ENCODE data around the gene ISYNA1. TPM values are rescaled to one million over a fixed set of nuclear protein-coding genes. Genes with fewer than 3 reads are reported as not detected.
A peak's percentile ranks its signal among the peaks of the same experiment; 100 is the strongest.

Gene ISYNA1
- total and polyA plus RNA-seq, 2 experiments from 2014 or later = 191 to 208 TPM

DNA sequence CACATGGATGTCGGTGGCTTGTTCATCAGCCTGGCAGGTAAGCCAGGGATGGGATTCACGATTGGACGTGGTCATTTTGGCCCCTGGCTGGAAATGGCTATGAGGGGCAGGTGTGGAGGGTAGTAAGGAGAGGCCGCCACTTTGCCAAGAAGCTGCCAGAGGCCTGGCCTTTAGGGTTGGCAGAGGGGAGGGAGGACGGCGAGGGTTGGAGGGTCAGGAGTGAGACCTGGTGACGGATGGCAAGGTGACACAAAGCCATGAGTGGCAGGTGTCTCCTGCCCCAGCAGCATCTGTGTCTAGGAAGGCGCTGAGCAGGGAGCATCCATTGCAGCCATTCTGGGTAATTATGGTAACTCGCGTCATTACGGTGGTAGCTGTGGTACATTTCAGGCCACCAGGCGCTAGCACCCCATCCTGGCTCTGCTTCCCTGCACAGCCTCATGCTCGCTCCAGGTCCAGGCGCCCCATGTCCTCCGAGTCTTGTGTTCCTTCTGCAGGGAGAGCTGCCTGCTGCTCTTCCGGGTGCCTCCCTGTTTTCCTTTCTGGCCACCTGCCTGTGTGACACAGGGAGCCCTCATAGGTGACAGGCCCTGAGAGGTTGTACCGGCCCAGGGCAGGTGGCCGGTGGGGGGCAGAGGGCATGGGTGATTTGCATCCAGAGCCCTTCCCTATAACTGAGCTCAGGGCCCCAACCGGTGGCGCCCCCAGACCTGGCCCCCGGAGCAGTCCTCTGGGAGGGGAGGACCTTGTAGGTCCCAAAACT, 14.5 kb downstream of the ISYNA1 start:
- H3K9me2 ChIP-seq (ENCODE audit: insufficient read depth) = no peaks in the 10 kb centered on the region
- H3K36me3 Mint-ChIP-seq (ENCODE audit: low read depth) = no peaks in the 10 kb centered on the region
- peaks cover 30% of the 10 kb centered on the region for H3K27me3 Mint-ChIP-seq (ENCODE audit: insufficient read depth, low read depth, poor library complexity)
- ATAC-seq = no peak
- H3K4me3 Mint-ChIP-seq = peak overlapping the region; percentile 24; the same call in 1 of the 3 replicates
- H3K4me1 Mint-ChIP-seq = peaks cover 32% of the 10 kb centered on the region
- TF ChIP-seq, protein P1, sequence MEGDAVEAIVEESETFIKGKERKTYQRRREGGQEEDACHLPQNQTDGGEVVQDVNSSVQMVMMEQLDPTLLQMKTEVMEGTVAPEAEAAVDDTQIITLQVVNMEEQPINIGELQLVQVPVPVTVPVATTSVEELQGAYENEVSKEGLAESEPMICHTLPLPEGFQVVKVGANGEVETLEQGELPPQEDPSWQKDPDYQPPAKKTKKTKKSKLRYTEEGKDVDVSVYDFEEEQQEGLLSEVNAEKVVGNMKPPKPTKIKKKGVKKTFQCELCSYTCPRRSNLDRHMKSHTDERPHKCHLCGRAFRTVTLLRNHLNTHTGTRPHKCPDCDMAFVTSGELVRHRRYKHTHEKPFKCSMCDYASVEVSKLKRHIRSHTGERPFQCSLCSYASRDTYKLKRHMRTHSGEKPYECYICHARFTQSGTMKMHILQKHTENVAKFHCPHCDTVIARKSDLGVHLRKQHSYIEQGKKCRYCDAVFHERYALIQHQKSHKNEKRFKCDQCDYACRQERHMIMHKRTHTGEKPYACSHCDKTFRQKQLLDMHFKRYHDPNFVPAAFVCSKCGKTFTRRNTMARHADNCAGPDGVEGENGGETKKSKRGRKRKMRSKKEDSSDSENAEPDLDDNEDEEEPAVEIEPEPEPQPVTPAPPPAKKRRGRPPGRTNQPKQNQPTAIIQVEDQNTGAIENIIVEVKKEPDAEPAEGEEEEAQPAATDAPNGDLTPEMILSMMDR (conservative IDR thresholded peaks at IDR 0.05; ENCODE audit: low read depth in 2 of 2) = no peak
- no peak for TF ChIP-seq CREB1 (CRISPR knock-in tag; IDR thresholded peaks at IDR 0.05; ENCODE audit: low read depth)
- TF ChIP-seq EZH2phosphoT487 (IDR thresholded peaks at IDR 0.05; ENCODE audit: unreplicated experiment) = no peak
- no peak for TF ChIP-seq JUNB (IDR thresholded peaks at IDR 0.05; ENCODE audit: unreplicated experiment)
- no peak for TF ChIP-seq ZNF114 (CRISPR knock-in tag; IDR thresholded peaks at IDR 0.05)
- TF ChIP-seq, protein P2, sequence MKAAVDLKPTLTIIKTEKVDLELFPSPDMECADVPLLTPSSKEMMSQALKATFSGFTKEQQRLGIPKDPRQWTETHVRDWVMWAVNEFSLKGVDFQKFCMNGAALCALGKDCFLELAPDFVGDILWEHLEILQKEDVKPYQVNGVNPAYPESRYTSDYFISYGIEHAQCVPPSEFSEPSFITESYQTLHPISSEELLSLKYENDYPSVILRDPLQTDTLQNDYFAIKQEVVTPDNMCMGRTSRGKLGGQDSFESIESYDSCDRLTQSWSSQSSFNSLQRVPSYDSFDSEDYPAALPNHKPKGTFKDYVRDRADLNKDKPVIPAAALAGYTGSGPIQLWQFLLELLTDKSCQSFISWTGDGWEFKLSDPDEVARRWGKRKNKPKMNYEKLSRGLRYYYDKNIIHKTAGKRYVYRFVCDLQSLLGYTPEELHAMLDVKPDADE (IDR thresholded peaks at IDR 0.05) = no peak
- TF ChIP-seq, protein P3, sequence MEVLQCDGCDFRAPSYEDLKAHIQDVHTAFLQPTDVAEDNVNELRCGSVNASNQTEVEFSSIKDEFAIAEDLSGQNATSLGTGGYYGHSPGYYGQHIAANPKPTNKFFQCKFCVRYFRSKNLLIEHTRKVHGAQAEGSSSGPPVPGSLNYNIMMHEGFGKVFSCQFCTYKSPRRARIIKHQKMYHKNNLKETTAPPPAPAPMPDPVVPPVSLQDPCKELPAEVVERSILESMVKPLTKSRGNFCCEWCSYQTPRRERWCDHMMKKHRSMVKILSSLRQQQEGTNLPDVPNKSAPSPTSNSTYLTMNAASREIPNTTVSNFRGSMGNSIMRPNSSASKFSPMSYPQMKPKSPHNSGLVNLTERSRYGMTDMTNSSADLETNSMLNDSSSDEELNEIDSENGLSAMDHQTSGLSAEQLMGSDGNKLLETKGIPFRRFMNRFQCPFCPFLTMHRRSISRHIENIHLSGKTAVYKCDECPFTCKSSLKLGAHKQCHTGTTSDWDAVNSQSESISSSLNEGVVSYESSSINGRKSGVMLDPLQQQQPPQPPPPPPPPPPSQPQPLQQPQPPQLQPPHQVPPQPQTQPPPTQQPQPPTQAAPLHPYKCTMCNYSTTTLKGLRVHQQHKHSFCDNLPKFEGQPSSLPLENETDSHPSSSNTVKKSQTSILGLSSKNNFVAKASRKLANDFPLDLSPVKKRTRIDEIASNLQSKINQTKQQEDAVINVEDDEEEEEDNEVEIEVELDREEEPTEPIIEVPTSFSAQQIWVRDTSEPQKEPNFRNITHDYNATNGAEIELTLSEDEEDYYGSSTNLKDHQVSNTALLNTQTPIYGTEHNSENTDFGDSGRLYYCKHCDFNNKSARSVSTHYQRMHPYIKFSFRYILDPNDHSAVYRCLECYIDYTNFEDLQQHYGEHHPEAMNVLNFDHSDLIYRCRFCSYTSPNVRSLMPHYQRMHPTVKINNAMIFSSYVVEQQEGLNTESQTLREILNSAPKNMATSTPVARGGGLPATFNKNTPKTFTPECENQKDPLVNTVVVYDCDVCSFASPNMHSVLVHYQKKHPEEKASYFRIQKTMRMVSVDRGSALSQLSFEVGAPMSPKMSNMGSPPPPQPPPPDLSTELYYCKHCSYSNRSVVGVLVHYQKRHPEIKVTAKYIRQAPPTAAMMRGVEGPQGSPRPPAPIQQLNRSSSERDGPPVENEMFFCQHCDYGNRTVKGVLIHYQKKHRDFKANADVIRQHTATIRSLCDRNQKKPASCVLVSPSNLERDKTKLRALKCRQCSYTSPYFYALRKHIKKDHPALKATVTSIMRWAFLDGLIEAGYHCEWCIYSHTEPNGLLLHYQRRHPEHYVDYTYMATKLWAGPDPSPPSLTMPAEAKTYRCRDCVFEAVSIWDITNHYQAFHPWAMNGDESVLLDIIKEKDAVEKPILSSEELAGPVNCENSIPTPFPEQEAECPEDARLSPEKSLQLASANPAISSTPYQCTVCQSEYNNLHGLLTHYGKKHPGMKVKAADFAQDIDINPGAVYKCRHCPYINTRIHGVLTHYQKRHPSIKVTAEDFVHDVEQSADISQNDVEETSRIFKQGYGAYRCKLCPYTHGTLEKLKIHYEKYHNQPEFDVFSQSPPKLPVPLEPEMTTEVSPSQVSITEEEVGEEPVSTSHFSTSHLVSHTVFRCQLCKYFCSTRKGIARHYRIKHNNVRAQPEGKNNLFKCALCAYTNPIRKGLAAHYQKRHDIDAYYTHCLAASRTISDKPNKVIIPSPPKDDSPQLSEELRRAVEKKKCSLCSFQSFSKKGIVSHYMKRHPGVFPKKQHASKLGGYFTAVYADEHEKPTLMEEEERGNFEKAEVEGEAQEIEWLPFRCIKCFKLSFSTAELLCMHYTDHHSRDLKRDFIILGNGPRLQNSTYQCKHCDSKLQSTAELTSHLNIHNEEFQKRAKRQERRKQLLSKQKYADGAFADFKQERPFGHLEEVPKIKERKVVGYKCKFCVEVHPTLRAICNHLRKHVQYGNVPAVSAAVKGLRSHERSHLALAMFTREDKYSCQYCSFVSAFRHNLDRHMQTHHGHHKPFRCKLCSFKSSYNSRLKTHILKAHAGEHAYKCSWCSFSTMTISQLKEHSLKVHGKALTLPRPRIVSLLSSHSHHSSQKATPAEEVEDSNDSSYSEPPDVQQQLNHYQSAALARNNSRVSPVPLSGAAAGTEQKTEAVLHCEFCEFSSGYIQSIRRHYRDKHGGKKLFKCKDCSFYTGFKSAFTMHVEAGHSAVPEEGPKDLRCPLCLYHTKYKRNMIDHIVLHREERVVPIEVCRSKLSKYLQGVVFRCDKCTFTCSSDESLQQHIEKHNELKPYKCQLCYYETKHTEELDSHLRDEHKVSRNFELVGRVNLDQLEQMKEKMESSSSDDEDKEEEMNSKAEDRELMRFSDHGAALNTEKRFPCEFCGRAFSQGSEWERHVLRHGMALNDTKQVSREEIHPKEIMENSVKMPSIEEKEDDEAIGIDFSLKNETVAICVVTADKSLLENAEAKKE (CRISPR knock-in tag; IDR thresholded peaks at IDR 0.05) = no peak
- no peak for TF ChIP-seq STAT1 (IDR thresholded peaks at IDR 0.05; ENCODE audit: unreplicated experiment)
- TF ChIP-seq POLR2AphosphoS5 (IDR thresholded peaks at IDR 0.05; ENCODE audit: low read depth) = no peak
- no peak for TF ChIP-seq ZNF331 (CRISPR knock-in tag; IDR thresholded peaks at IDR 0.05; ENCODE audit: low read depth)
- TF ChIP-seq EZH2 (IDR thresholded peaks at IDR 0.05; ENCODE audit: low read depth, unreplicated experiment) = no peak
- no peak for TF ChIP-seq NANOG (IDR thresholded peaks at IDR 0.05; ENCODE audit: borderline replicate concordance)
- TF ChIP-seq, protein P4, sequence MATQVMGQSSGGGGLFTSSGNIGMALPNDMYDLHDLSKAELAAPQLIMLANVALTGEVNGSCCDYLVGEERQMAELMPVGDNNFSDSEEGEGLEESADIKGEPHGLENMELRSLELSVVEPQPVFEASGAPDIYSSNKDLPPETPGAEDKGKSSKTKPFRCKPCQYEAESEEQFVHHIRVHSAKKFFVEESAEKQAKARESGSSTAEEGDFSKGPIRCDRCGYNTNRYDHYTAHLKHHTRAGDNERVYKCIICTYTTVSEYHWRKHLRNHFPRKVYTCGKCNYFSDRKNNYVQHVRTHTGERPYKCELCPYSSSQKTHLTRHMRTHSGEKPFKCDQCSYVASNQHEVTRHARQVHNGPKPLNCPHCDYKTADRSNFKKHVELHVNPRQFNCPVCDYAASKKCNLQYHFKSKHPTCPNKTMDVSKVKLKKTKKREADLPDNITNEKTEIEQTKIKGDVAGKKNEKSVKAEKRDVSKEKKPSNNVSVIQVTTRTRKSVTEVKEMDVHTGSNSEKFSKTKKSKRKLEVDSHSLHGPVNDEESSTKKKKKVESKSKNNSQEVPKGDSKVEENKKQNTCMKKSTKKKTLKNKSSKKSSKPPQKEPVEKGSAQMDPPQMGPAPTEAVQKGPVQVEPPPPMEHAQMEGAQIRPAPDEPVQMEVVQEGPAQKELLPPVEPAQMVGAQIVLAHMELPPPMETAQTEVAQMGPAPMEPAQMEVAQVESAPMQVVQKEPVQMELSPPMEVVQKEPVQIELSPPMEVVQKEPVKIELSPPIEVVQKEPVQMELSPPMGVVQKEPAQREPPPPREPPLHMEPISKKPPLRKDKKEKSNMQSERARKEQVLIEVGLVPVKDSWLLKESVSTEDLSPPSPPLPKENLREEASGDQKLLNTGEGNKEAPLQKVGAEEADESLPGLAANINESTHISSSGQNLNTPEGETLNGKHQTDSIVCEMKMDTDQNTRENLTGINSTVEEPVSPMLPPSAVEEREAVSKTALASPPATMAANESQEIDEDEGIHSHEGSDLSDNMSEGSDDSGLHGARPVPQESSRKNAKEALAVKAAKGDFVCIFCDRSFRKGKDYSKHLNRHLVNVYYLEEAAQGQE (IDR thresholded peaks at IDR 0.05; ENCODE audit: unreplicated experiment) = no peak
- H3K27ac ChIP-seq (ENCODE audit: low read depth) = no peak overlapping the region
- peaks cover 10% of the 10 kb centered on the region; the same call in 1 of the 2 replicates for H3K4me1 ChIP-seq (ENCODE audit: insufficient read depth)
- no peak overlapping the region for H3K27ac Mint-ChIP-seq
- H3K9me3 Mint-ChIP-seq = no peaks in the 10 kb centered on the region
- no peak for DNase-seq (ENCODE audit: low spot score)
- peaks cover 5% of the 10 kb centered on the region for H3F3A ChIP-seq (replicated peaks; ENCODE audit: low read depth)
- H3K4me2 ChIP-seq = no peak overlapping the region
- H3K36me3 ChIP-seq (ENCODE audit: insufficient read depth) = no peaks in the 10 kb centered on the region
- peaks cover 26% of the 10 kb centered on the region for H3K27me3 ChIP-seq (ENCODE audit: insufficient read depth)
- H3K4me3 ChIP-seq = no peak overlapping the region
- H4K20me1 ChIP-seq (replicated peaks; ENCODE audit: insufficient read depth) = peaks cover 6% of the 10 kb centered on the region; the same call in 1 of the 2 replicates
- H3K79me2 ChIP-seq (replicated peaks; ENCODE audit: insufficient read depth) = no peaks in the 10 kb centered on the region
- H2AFZ ChIP-seq = no peak overlapping the region
